ENCODE results near the gene MYH13.
"Not testable (repeated sequence)": the region's sequence is repeated elsewhere in the genome, so short reads cannot be mapped to it uniquely, and the experiment has no call there.

MYH13 gene

DNA sequence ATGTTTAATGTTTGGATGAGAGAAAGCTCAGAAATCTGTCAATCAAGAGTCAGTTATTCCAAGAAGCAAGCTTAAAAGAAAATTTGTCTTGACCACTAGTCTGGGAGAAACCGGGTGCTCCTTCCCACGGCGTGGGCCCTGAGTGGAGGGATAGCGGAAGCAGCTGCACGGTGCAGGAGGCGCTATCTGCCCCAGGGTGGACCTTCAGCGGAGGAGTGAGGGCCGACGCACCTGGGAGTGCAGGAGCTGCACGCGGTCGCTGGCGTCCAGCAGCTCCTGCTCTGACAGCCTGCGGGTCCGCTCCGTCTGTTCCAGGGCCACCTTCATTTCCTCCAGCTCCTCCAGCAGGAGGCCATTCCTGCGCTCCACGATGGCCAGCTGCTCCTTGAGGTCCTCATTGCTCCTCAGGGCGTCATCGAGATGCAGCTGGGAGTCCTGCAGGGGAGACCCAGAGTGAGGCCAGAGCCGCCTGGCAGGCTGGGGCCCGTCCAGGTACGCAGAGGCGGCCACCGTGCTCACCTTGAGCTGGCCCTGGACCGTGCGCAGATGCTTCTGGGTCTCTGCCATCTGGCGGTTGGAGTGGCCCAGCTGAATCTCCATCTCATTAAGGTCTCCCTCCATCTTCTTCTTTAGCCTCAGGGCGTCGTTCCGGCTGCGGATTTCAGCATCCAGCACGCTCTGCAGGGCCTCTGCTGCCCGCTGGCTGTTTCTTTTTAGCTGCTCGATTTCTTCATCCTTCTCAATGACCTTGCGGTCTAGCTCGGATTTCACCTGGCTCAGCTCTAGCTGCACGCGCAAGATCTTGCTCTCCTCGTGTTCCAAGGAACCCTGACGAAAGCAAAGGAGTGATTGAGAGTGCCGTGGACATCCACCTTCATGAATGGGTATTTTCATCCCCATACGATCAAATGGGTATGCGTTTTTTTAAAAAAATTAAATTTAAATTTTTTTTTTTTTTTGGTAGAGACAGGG, 63.5 kb downstream of the MYH13 start:
- H3K9me3 ChIP-seq = no peaks in the 10 kb centered on the region; the same call in 1 of the 2 replicates
- H3K27ac ChIP-seq = no peak overlapping the region
- no peaks in the 10 kb centered on the region for H3K4me1 ChIP-seq
- no peak overlapping the region for H3K9ac ChIP-seq
- H3K4me2 ChIP-seq = no peak overlapping the region
- no peaks in the 10 kb centered on the region for H3K27me3 ChIP-seq
- H3K4me3 ChIP-seq = no peak overlapping the region
- no peaks in the 10 kb centered on the region for H4K20me1 ChIP-seq
- TF ChIP-seq Cebpa-rat (IDR thresholded peaks at IDR 0.05) = no peak
- no peaks in the 10 kb centered on the region for H3K36me3 ChIP-seq

- H3K4me1 ChIP-seq = no peaks in the 10 kb centered on the region
- H3K9me3 ChIP-seq = no peaks in the 10 kb centered on the region; the same call in 1 of the 2 replicates
- TF ChIP-seq Cebpa-rat (IDR thresholded peaks at IDR 0.05) = no peak
- no peak overlapping the region for H3K27ac ChIP-seq
- H3K4me3 ChIP-seq = no peak overlapping the region
- no peaks in the 10 kb centered on the region for H3K27me3 ChIP-seq
- H3K9ac ChIP-seq = no peak overlapping the region
- H3K4me2 ChIP-seq = no peak overlapping the region
- H3K36me3 ChIP-seq = no peaks in the 10 kb centered on the region
- no peaks in the 10 kb centered on the region for H4K20me1 ChIP-seq
These were observed 66.2 kb downstream of the MYH13 start for GRCh38 chr17:10306585-10306984.

DNA sequence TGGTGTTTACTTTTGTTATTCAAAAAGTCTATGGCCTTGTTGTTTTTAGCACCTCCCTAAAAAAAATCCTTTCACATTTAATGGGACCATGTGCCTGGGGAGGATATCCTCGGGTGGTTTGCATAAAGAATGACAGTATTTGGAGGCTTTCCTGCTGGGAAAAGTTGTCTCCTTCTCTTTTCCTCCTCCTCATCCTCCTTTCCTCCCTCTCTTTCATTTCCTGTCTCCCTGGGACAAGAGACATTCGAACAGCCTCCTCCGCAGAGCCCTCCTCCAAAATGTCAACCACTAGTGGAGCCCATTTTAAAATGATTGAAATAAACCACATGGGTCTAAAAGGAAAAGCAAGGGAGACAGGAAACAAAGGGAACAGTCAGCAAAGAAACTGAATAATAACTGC, 67.4 kb downstream of the MYH13 start:
- no peak for TF ChIP-seq Cebpa-rat (IDR thresholded peaks at IDR 0.05)
- Histone ChIP-seq H3K27ac (no peak overlapping the region), H3K9ac (no peak overlapping the region), H3K36me3 (no peaks in the 10 kb centered on the region), H3K4me2 (no peak overlapping the region), H3K4me1 (no peaks in the 10 kb centered on the region), H3K9me3 (no peaks in the 10 kb centered on the region), H4K20me1 (no peaks in the 10 kb centered on the region), H3K4me3 (no peak overlapping the region), H3K27me3 (no peaks in the 10 kb centered on the region)

- Histone ChIP-seq H3K27me3 (no peaks in the 10 kb centered on the region), H3K9me3 (no peaks in the 10 kb centered on the region), H4K20me1 (no peaks in the 10 kb centered on the region), H3K36me3 (no peaks in the 10 kb centered on the region), H3K4me1 (no peaks in the 10 kb centered on the region), H3K9ac (no peak overlapping the region), H3K27ac (no peak overlapping the region), H3K4me2 (no peak overlapping the region), H3K4me3 (no peak overlapping the region)
- TF ChIP-seq Cebpa-rat (IDR thresholded peaks at IDR 0.05) = no peak
These were observed 68.0 kb downstream of the MYH13 start for GRCh38 chr17:10304758-10305300.

GRCh38 chr17:10297691-10298090, 75.1 kb downstream of the MYH13 start:
- Histone ChIP-seq H3K36me3 (no peaks in the 10 kb centered on the region), H3K27me3 (no peaks in the 10 kb centered on the region), H3K27ac (no peak overlapping the region), H3K4me1 (no peaks in the 10 kb centered on the region), H3K9me3 (no peaks in the 10 kb centered on the region), H3K9ac (no peak overlapping the region), H4K20me1 (no peaks in the 10 kb centered on the region), H3K4me3 (no peak overlapping the region), H3K4me2 (no peak overlapping the region)
- TF ChIP-seq Cebpa-rat (IDR thresholded peaks at IDR 0.05) = no peak

- Histone ChIP-seq H3K9me3 (no peaks in the 10 kb centered on the region), H3K4me3 (no peak overlapping the region), H3K4me1 (no peaks in the 10 kb centered on the region), H3K27me3 (no peaks in the 10 kb centered on the region), H3K27ac (no peak overlapping the region), H4K20me1 (no peaks in the 10 kb centered on the region), H3K9ac (no peak overlapping the region), H3K36me3 (no peaks in the 10 kb centered on the region), H3K4me2 (no peak overlapping the region)
- TF ChIP-seq Cebpa-rat (IDR thresholded peaks at IDR 0.05) = no peak
These were observed 77.0 kb downstream of the MYH13 start for GRCh38 chr17:10295728-10296343.

GRCh38 chr17:10294180-10294579, 78.6 kb downstream of the MYH13 start:
- no peak overlapping the region for H3K4me3 ChIP-seq
- no peaks in the 10 kb centered on the region for H3K27me3 ChIP-seq
- no peaks in the 10 kb centered on the region for H3K9me3 ChIP-seq
- H4K20me1 ChIP-seq = no peaks in the 10 kb centered on the region
- no peaks in the 10 kb centered on the region for H3K4me1 ChIP-seq
- H3K27ac ChIP-seq = no peak overlapping the region
- H3K9ac ChIP-seq = no peak overlapping the region
- no peak for TF ChIP-seq Cebpa-rat (IDR thresholded peaks at IDR 0.05)
- H3K36me3 ChIP-seq = no peaks in the 10 kb centered on the region
- H3K4me2 ChIP-seq = no peak overlapping the region

- H3K4me1 ChIP-seq = no peaks in the 10 kb centered on the region
- H3K9ac ChIP-seq = no peak overlapping the region
- no peaks in the 10 kb centered on the region for H3K36me3 ChIP-seq
- H3K4me3 ChIP-seq = no peak overlapping the region
- TF ChIP-seq Cebpa-rat (IDR thresholded peaks at IDR 0.05) = no peak
- no peak overlapping the region for H3K4me2 ChIP-seq
- H3K27me3 ChIP-seq = no peaks in the 10 kb centered on the region
- no peak overlapping the region for H3K27ac ChIP-seq
- H3K9me3 ChIP-seq = no peaks in the 10 kb centered on the region
- H4K20me1 ChIP-seq = no peaks in the 10 kb centered on the region
These were observed 80.5 kb downstream of the MYH13 start for GRCh38 chr17:10292057-10292937.

DNA sequence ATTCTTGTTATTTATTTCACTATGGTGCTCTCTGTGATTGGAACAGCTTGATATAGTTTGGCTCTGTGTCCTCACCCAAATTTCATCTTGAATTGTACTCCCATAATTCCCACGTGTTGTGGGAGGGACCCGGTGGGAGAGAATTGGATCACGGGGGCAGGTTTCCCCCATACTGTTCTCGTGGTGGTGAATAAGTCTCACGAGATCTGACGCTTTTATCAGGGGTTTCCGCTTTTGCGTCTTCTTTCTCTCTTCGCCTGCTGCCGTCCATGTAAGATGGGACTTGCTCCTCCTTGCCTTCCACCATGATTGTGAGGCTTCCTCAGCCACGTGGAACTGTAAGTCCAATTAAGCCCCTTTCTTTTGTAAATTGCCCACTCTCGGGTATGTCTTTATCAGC, 81.2 kb downstream of the MYH13 start:
- H3K4me3 ChIP-seq, H3K36me3 ChIP-seq, H3K9me3 ChIP-seq, H3K27ac ChIP-seq, H3K27me3 ChIP-seq, H3K4me1 ChIP-seq, H3K4me2 ChIP-seq, H4K20me1 ChIP-seq, H3K9ac ChIP-seq: not testable (repeated sequence)
